Measurements from ENCODE around the gene B3GNT3. TPM values are rescaled to one million over a fixed set of nuclear protein-coding genes. Genes with fewer than 3 reads are reported as not detected.

The B3GNT3 gene
- total RNA-seq, 1 donor from 2014 or later = not detected

DNA sequence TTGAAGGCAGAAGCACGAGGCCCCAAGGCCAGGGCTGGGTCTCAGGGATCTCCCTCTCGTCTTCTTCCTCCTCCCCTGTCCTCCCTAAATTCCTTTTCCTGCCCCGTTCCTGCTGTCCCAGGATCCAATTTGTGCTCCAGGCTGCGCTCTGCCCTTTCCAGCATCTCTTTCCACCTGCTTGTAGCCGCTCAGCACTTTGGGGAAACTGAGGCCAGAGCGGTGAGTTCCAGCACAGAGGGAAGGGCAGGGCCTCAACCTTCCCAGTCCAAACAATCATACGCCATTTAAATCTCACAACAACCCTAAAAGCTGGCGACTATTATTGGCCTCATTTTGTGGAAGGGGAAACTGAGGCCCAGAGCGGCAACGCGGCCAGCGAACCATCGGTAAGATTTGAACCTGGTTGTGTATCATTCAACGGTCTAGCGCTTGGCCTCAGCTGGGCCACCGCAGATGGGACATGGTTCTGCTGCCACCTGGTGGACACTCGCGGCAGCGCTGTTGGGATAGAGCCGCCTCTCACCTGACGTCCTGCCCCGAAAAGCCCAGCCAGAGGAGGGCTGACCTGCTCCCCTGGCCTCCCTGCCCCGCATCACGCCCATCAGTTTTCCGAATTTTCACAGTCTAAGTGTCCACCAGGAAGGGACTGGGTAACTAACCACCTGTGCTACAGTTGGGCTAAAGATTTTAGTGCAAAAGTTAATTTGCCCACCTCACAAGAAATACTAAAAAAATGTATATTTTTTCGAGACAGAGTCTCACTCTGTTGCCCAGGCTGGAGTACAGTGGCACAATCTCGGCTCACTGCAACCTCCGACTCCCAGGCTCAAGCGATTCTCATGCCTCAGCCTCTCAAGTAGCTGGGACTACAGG is 60.6 kb downstream of the B3GNT3 start:
- H3K27me3 ChIP-seq = peaks cover 8% of the 10 kb centered on the region
- Mint-ChIP-seq H3K36me3 (peaks cover 5% of the 10 kb centered on the region), H3K4me3 (no peak overlapping the region), H3K27ac (no peak overlapping the region), H3K27me3 (ENCODE audit: insufficient read depth, low read depth) (peaks cover 20% of the 10 kb centered on the region), H3K4me1 (peaks cover 22% of the 10 kb centered on the region), H3K9me3 (peaks cover 4% of the 10 kb centered on the region)
- no peaks in the 10 kb centered on the region for H3K36me3 ChIP-seq
- no peak overlapping the region for H3K9ac ChIP-seq
- H2AFZ ChIP-seq (replicated peaks) = no peak overlapping the region
- DNase-seq (ENCODE audit: low spot score) = peak; percentile 89
- H3K4me2 ChIP-seq = no peak overlapping the region
- H3K9me3 ChIP-seq (ENCODE audit: low read depth) = no peaks in the 10 kb centered on the region
- H3K4me3 ChIP-seq = no peak overlapping the region
- H4K20me1 ChIP-seq (ENCODE audit: low read depth) = peaks cover 7% of the 10 kb centered on the region
- H3K27ac ChIP-seq = no peak overlapping the region
- no peaks in the 10 kb centered on the region for H3K4me1 ChIP-seq
- H3F3A ChIP-seq (ENCODE audit: low read depth) = peaks cover 1% of the 10 kb centered on the region
- H3K79me2 ChIP-seq (ENCODE audit: low read depth) = peaks cover 8% of the 10 kb centered on the region
- TF ChIP-seq, protein P1, sequence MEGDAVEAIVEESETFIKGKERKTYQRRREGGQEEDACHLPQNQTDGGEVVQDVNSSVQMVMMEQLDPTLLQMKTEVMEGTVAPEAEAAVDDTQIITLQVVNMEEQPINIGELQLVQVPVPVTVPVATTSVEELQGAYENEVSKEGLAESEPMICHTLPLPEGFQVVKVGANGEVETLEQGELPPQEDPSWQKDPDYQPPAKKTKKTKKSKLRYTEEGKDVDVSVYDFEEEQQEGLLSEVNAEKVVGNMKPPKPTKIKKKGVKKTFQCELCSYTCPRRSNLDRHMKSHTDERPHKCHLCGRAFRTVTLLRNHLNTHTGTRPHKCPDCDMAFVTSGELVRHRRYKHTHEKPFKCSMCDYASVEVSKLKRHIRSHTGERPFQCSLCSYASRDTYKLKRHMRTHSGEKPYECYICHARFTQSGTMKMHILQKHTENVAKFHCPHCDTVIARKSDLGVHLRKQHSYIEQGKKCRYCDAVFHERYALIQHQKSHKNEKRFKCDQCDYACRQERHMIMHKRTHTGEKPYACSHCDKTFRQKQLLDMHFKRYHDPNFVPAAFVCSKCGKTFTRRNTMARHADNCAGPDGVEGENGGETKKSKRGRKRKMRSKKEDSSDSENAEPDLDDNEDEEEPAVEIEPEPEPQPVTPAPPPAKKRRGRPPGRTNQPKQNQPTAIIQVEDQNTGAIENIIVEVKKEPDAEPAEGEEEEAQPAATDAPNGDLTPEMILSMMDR (IDR thresholded peaks at IDR 0.05) = peak; percentile 97
- TF ChIP-seq EZH2 (IDR thresholded peaks at IDR 0.05) (no peak), EZH2phosphoT487 (IDR thresholded peaks at IDR 0.05) (no peak)

DNA sequence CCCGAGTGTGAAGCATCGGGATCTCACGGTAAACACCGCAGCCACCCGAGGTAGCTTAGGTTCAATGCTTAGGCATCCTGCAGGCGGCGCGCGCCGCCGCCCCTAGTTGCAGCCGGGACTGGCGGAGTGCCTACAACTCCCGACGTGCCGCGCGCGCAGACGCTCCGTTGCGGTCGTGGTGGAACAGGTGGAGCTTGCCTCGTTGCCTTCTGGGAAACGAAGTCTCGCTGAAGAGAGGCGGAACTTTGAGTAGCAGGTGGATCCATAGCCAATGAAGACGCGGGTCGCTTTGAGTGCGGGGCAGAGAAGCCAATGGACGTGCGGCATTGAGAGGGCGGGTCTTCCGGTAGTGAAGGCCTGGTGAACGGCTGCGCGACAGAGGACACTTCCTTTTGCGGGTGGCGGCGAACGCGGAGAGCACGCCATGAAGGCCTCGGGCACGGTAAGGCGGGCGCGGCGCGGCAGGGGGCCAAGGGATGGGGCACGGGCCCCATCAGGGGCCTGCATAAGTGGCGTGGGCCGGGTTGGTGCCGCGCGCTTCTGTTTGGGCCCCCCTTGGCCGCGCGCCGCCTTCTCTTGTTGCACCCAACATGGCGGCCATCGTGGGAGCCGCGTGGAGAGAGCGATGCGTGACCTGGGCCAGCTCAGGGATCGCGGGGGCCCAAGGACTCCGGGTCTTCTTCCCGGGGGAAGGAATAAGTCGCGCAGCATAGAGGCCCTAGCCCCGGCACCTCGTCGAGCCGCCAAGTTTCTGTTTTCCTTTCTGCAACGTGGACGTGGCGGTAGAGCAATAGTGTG is 64.8 kb downstream of the B3GNT3 start, which contains the start of gene RPL18A:
TSS of gene RPL18A (plus strand) at position 378 of the 798 bp plus-strand sequence. CDS start at position 425, 47 bp downstream.
- H3K79me2 ChIP-seq (ENCODE audit: low read depth) = peaks cover 32% of the 10 kb centered on the region
- Mint-ChIP-seq H3K4me3 (peak within 1 kb of the TSS; percentile 100), H3K36me3 (peaks cover 24% of the 10 kb centered on the region), H3K27me3 (ENCODE audit: insufficient read depth, low read depth) (peaks cover 23% of the 10 kb centered on the region), H3K9me3 (no peaks in the 10 kb centered on the region), H3K27ac (peak within 1 kb of the TSS; percentile 97), H3K4me1 (peaks cover 30% of the 10 kb centered on the region)
- H3K4me3 ChIP-seq = peak within 1 kb of the TSS; percentile 94
- H3K4me2 ChIP-seq = peak within 1 kb of the TSS; percentile 100
- no peaks in the 10 kb centered on the region for H3K9me3 ChIP-seq (ENCODE audit: low read depth)
- H3K4me1 ChIP-seq = peaks cover 7% of the 10 kb centered on the region
- peak; percentile 100 for DNase-seq (ENCODE audit: low spot score)
- no peak within 1 kb of the TSS for H3K27ac ChIP-seq
- H3K36me3 ChIP-seq = peaks cover 4% of the 10 kb centered on the region
- no peak for TF ChIP-seq EZH2phosphoT487 (IDR thresholded peaks at IDR 0.05)
- TF ChIP-seq, protein P1 (IDR thresholded peaks at IDR 0.05) = peak; percentile 84
- TF ChIP-seq EZH2 (IDR thresholded peaks at IDR 0.05) = no peak
- peak within 1 kb of the TSS; percentile 75 for H2AFZ ChIP-seq (replicated peaks)
- peak within 1 kb of the TSS; percentile 92 for H3K9ac ChIP-seq
- peaks cover 7% of the 10 kb centered on the region for H3K27me3 ChIP-seq
- peaks cover 49% of the 10 kb centered on the region for H4K20me1 ChIP-seq (ENCODE audit: low read depth)
- H3F3A ChIP-seq (ENCODE audit: low read depth) = peaks cover 44% of the 10 kb centered on the region

DNA sequence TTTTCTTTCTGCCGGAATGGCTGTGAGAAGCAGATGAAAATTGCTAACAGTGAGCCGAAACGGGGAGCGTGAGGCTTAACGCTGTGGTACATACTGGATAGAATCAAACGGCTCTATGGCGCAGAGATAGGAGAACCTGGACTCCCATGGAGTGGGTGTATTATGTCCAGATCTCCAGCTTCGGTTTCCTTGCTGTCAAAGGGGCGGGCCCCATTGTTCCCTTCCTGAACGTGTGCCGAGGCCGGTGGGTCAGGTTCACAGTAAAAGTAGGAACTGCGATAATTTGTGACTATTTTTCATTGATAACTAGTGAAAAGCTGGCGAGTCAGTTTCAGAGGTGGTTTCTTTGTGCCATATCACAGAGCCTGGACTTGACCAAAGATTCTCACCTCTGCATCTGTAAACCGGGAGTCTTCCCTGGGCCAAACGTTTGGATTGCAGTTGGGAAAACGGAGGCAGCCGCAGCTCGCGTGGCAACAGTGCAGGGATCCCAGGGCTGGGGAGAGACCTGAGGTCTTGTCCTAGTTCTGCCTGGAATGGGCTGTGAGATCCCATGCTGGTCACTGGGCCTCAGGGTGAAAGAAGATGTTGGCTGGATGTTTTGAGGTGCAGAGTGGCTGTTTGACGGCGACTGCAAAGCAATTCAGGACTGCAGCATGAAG is 65.5 kb downstream of the B3GNT3 start:
- Histone ChIP-seq H3K27ac (no peak overlapping the region), H3K4me3 (peak overlapping the region; percentile 94), H3K9ac (peak overlapping the region; percentile 92), H4K20me1 (ENCODE audit: low read depth) (peaks cover 52% of the 10 kb centered on the region), H2AFZ (replicated peaks) (no peak overlapping the region), H3K27me3 (peaks cover under 1% of the 10 kb centered on the region), H3K79me2 (ENCODE audit: low read depth) (peaks cover 32% of the 10 kb centered on the region), H3K9me3 (ENCODE audit: low read depth) (no peaks in the 10 kb centered on the region), H3K4me1 (peaks cover 7% of the 10 kb centered on the region), H3K4me2 (peak overlapping the region; percentile 100), H3K36me3 (peaks cover 4% of the 10 kb centered on the region), H3F3A (ENCODE audit: low read depth) (peaks cover 51% of the 10 kb centered on the region)
- DNase-seq (ENCODE audit: low spot score) = no peak
- no peak for TF ChIP-seq EZH2phosphoT487 (IDR thresholded peaks at IDR 0.05)
- TF ChIP-seq, protein P1 (IDR thresholded peaks at IDR 0.05) = no peak
- no peak for TF ChIP-seq EZH2 (IDR thresholded peaks at IDR 0.05)
- Mint-ChIP-seq H3K36me3 (peaks cover 29% of the 10 kb centered on the region), H3K9me3 (no peaks in the 10 kb centered on the region), H3K27me3 (ENCODE audit: insufficient read depth, low read depth) (peaks cover 21% of the 10 kb centered on the region), H3K27ac (peak overlapping the region; percentile 97), H3K4me3 (peak overlapping the region; percentile 100), H3K4me1 (peaks cover 28% of the 10 kb centered on the region)

All from neural progenitor cell (in vitro differentiated cells).